Activated CD8-positive, alpha-beta T cell treated with anti-CD3 and anti-CD28 coated beads for 36 hours (primary cell): Measurements from ENCODE around the gene TALDO1. TPM values are rescaled to one million over a fixed set of nuclear protein-coding genes. Genes with fewer than 3 reads are reported as not detected.

ENCODE experiments used
- ATAC-seq: fragments of 200-7000 bp; cut with Tn5 transposase; one replicate; pipeline ENCODE4 v1.10.0; 2021; ENCODE audit warnings: mild to moderate bottlenecking, moderate library complexity
- CTCF ChIA-PET: fragments of 350-600 bp; sonication (Branson Sonifier 250); formaldehyde crosslinking; loops from one replicate; lab custom pipeline; 2021; ENCODE audit warnings: antibody characterized with exemption; lab: Charles Lee
- POLR2A ChIA-PET: fragments of 350-600 bp; sonication (Branson Sonifier 250); formaldehyde crosslinking; loops from one replicate; lab custom pipeline; 2021; ENCODE audit warnings: antibody characterized with exemption; lab: Charles Lee
- DNase-seq: peaks from one replicate; pipeline ENCODE4 v3.0.0-alpha.2; 2020
- H3K27ac Mint-ChIP-seq: one replicate; pipeline ENCODE4 v1.8.0; 2021; ENCODE audit warnings: mild to moderate bottlenecking, mixed read lengths
- H3K27me3 Mint-ChIP-seq: one replicate; pipeline ENCODE4 v1.8.0; 2021; ENCODE audit warnings: mixed read lengths
- H3K36me3 Mint-ChIP-seq: one replicate; pipeline ENCODE4 v1.8.0; 2021; ENCODE audit warnings: low read depth, mixed read lengths
- H3K4me1 Mint-ChIP-seq: one replicate; pipeline ENCODE4 v1.8.0; 2021; ENCODE audit warnings: low read depth, mixed read lengths
- H3K4me3 Mint-ChIP-seq: one replicate; pipeline ENCODE4 v1.8.0; 2021; ENCODE audit warnings: mild to moderate bottlenecking, moderate library complexity, mixed read lengths
- H3K9me3 Mint-ChIP-seq: one replicate; pipeline ENCODE4 v1.8.0; 2021; ENCODE audit warnings: mixed read lengths
- intact Hi-C: fragments of 100-400 bp; cut with micrococcal nuclease; formaldehyde crosslinking; loops from one replicate; pipeline ENCODE4 v1.10.0; 2022
- total RNA-seq, 2 experiments: library from RNA; stranded (reverse); gene quantifications; one replicate each; pipeline ENCODE4 v1.2.3, GENCODE V29; 2021
- TF ChIP-seq, protein P1 (sequence below): fragments of 200-600 bp; IDR thresholded peaks from one replicate; pipeline ENCODE4 v1.8.0; 2022; ENCODE audit warnings: antibody characterized with exemption, mild to moderate bottlenecking

The TALDO1 gene
- total RNA-seq, 2 experiments from 2014 or later: 234 to 241 TPM

DNA sequence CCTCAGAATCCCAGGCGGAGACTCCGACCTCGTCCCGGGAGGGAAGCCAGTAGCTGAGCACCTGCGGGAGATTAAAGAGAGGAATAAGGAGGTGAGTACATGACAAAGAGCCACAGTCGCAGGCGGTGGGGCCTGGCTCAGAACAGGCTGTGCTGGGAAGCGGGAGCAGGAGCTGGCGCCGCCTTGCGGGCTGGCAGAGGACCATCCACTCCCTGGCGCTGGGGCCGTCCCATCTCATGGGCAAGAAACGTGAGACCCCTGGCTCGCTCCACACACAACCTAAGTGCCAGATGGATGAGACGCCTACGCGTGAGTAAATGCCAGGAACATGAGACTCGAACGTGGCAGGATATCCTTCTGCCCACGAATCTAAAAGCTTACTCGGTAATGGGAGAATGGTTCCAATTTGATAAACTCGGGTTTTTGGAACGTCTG lies 36.3 kb downstream of the TALDO1 start:
- Mint-ChIP-seq H3K27ac (no peak overlapping the region), H3K27me3 (no peaks in the 10 kb centered on the region), H3K4me3 (no peak overlapping the region), H3K36me3 (peaks cover 7% of the 10 kb centered on the region), H3K9me3 (no peaks in the 10 kb centered on the region), H3K4me1 (peaks cover 21% of the 10 kb centered on the region)
- TF ChIP-seq, protein P1, sequence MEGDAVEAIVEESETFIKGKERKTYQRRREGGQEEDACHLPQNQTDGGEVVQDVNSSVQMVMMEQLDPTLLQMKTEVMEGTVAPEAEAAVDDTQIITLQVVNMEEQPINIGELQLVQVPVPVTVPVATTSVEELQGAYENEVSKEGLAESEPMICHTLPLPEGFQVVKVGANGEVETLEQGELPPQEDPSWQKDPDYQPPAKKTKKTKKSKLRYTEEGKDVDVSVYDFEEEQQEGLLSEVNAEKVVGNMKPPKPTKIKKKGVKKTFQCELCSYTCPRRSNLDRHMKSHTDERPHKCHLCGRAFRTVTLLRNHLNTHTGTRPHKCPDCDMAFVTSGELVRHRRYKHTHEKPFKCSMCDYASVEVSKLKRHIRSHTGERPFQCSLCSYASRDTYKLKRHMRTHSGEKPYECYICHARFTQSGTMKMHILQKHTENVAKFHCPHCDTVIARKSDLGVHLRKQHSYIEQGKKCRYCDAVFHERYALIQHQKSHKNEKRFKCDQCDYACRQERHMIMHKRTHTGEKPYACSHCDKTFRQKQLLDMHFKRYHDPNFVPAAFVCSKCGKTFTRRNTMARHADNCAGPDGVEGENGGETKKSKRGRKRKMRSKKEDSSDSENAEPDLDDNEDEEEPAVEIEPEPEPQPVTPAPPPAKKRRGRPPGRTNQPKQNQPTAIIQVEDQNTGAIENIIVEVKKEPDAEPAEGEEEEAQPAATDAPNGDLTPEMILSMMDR: peak; percentile 56
- DNase-seq: peak; percentile 49
- ChIA-PET POLR2A (interaction anchor here (0.8 to 1.1 kb wide), 3 partner anchors 8 to 19 kb away, joined by 3 read pairs; no protein-coding TSS in a partner anchor), CTCF (interaction anchor here (0.6 to 1.5 kb wide), 4 partner anchors 12 to 88 kb away, joined by 3 to 4 read pairs (median 4); partner anchors contain the start of genes DEAF1 and TMEM80)
- peak; percentile 58 for ATAC-seq
- intact Hi-C loops: no loop called here

DNA sequence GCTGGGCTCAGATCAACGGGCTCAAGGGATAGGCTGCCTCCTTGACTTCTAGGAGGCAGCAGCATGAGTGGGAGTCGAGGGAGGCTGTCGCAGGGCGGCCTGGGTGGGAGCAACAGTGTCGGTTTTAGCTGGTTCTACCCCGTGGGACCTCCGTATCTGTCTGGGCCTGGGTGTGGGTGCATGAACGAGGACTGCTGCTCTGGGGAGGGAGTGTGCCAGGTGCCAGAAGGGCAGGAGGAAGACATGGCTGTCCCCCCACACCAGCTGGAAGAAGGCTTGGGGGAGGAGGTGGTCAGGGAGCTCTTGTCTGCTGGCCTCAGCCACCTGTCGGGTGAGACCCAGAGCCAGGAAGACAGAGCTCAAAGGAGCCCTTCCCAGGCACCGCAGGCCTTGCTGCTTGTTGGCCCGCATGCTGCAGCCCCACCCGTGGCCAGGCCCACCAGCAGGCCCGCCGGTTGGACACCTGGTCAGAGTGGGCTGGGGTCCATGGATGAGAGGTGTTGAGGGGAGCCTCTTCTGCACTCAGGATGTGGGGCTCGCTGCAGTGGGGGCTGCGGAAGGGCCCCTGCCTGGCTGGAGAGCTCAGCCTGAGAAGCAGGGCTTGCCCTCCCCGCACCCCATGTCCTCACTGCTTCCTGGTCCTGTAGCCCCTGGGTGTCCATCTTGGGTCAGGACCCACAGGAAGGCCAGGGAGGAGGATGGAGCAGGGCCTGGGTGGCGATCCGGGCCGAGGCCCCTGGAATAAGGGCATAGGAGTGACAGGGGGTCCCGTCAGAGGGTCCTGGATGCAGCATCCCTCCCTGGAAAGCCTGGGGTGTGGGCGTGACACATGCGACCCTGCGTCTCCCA lies 39.2 kb downstream of the TALDO1 start:
- TF ChIP-seq, protein P1: no peak
- ATAC-seq: no peak
- intact Hi-C loops: no loop called here
- Mint-ChIP-seq H3K27me3 (no peaks in the 10 kb centered on the region), H3K9me3 (no peaks in the 10 kb centered on the region), H3K4me1 (peaks cover 15% of the 10 kb centered on the region), H3K27ac (no peak overlapping the region), H3K4me3 (no peak overlapping the region), H3K36me3 (peaks cover 6% of the 10 kb centered on the region)
- DNase-seq: no peak
- ChIA-PET CTCF (interaction anchor here (0.6 to 1.2 kb wide), 3 partner anchors 10 to 557 kb away, joined by 3 read pairs; no protein-coding TSS in a partner anchor), POLR2A (interaction anchor here (1.1 to 3.2 kb wide), 4 partner anchors 9 to 14 kb away, joined by 3 to 21 read pairs (median 6); partner anchors contain the start of gene GATD1)

DNA sequence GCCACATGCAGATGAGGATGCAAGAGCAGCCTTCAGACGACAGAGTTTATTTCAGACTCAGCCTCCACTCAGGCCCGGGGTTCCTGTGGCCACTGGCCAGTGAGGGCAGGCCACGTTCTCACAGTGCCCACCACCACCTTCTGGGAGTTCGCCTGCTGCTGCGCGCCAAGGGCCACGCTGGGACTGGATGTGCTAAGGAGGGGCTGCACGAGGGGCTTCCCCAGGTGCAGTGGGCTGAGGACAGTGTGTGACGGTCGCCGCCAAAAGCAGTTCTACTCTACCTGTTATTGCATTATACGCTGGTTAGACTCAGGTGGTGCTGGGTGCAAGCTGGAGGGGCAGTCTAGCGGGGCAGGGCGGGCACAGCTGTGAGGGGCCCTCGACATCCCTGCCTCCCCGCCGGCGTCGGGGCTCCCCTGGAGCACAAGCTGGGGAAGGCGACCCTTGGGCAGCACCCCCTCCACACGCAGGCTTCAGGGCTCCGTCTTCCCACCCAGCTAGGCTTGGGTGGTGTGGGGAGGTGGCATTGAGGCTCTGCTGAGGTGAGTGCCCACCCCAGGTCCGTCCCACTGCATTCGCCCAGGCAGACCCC lies 39.9 kb downstream of the TALDO1 start:
- peaks cover 8% of the 10 kb centered on the region for H3K36me3 Mint-ChIP-seq
- ChIA-PET POLR2A (interaction anchor here (1.1 to 3.2 kb wide), 3 partner anchors 9 to 13 kb away, joined by 3 to 21 read pairs (median 3); partner anchors contain the start of gene GATD1), CTCF (no interaction called here)
- H3K27me3 Mint-ChIP-seq: no peaks in the 10 kb centered on the region
- H3K4me1 Mint-ChIP-seq: peaks cover 12% of the 10 kb centered on the region
- no peak for DNase-seq
- intact Hi-C loops: no loop called here
- no peak overlapping the region for H3K4me3 Mint-ChIP-seq
- H3K9me3 Mint-ChIP-seq: no peaks in the 10 kb centered on the region
- no peak for ATAC-seq
- TF ChIP-seq, protein P1: no peak
- H3K27ac Mint-ChIP-seq: no peak overlapping the region

DNA sequence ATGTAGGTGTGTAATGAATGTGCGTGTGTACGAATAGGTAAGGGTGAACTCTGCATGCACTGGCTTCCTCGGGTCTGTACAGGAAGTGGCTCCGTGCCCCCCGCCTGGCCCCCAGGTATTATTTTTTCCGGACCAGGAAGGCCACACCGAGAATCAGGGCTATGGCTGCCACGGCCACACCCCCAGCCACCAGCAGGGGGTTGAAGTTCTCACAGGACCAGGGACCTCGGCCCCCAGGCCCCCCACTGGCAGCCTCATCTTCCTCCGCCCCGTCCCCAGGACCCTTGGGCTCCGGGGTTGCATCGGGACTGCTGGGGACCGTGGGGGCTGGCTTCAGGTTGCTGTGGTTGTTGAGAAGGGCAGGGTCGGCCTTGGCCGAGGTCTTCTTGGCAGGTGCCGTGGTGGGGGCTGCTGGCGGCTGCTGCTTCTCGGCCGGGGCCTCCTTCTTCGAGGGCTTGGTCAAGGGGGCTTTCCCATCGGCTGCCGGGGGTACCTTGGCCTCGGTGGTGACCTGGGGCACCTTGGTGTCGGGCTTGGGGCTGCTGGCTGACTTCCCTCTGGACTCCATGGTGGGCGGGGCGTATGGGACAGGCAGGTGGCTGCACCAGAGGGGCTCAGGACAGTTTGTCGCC lies 40.9 kb downstream of the TALDO1 start:
- peaks cover 12% of the 10 kb centered on the region for H3K4me1 Mint-ChIP-seq
- TF ChIP-seq, protein P1: no peak
- DNase-seq (peak; percentile 41), ATAC-seq (peak; percentile 19)
- CTCF ChIA-PET: no interaction called here
- no peak overlapping the region for H3K4me3 Mint-ChIP-seq
- POLR2A ChIA-PET: interaction anchor here (1.1 to 3.2 kb wide), 2 partner anchors 8 to 11 kb away, joined by 3 to 21 read pairs; partner anchors contain the start of gene GATD1
- H3K36me3 Mint-ChIP-seq: peaks cover 8% of the 10 kb centered on the region
- H3K9me3 Mint-ChIP-seq: no peaks in the 10 kb centered on the region
- no peak overlapping the region for H3K27ac Mint-ChIP-seq
- H3K27me3 Mint-ChIP-seq: no peaks in the 10 kb centered on the region
- intact Hi-C loops: no loop called here
